ENCODE results near the gene WIZ.
"Not testable (repeated sequence)": the region's sequence is repeated elsewhere in the genome, so short reads cannot be mapped to it uniquely, and the experiment has no call there.

DNA sequence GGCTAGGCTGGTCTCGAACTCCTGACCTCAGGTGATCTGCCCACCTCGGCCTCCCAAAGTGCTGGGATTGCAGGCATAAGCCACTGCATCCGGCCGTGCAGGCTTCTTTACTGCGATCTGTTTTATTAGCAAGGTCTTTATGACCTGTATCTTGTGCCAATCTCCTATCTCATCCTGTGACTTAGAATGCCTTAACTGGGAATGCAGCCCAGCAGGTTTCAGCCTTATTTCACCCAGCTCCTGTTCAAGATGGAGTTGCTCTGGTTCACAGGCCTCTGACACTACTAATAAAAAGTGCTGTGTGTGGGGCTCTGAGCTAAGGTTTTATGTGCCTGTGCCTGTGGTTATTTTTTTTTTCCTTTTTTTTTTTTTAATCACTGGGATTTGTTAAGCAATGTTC, 36.0 kb upstream of the WIZ start:
- TF ChIP-seq SP1 (IDR thresholded peaks at IDR 0.05; ENCODE audit: low read depth, low read length); TAF1 (IDR thresholded peaks at IDR 0.05; ENCODE audit: low read depth, low read length); GABPA (IDR thresholded peaks at IDR 0.05; ENCODE audit: borderline replicate concordance, insufficient read depth, low read length): not testable (repeated sequence)
- TF ChIP-seq, protein P1, sequence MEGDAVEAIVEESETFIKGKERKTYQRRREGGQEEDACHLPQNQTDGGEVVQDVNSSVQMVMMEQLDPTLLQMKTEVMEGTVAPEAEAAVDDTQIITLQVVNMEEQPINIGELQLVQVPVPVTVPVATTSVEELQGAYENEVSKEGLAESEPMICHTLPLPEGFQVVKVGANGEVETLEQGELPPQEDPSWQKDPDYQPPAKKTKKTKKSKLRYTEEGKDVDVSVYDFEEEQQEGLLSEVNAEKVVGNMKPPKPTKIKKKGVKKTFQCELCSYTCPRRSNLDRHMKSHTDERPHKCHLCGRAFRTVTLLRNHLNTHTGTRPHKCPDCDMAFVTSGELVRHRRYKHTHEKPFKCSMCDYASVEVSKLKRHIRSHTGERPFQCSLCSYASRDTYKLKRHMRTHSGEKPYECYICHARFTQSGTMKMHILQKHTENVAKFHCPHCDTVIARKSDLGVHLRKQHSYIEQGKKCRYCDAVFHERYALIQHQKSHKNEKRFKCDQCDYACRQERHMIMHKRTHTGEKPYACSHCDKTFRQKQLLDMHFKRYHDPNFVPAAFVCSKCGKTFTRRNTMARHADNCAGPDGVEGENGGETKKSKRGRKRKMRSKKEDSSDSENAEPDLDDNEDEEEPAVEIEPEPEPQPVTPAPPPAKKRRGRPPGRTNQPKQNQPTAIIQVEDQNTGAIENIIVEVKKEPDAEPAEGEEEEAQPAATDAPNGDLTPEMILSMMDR (IDR thresholded peaks at IDR 0.05; ENCODE audit: control extremely low read depth in 1 of 3, insufficient read depth in 1 of 3, low read depth in 1 of 3, low read length in 3 of 3), result not testable (repeated sequence)
- TF ChIP-seq, protein P2, sequence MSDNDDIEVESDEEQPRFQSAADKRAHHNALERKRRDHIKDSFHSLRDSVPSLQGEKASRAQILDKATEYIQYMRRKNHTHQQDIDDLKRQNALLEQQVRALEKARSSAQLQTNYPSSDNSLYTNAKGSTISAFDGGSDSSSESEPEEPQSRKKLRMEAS (IDR thresholded peaks at IDR 0.05), result not testable (repeated sequence)
- TF ChIP-seq, protein P3, sequence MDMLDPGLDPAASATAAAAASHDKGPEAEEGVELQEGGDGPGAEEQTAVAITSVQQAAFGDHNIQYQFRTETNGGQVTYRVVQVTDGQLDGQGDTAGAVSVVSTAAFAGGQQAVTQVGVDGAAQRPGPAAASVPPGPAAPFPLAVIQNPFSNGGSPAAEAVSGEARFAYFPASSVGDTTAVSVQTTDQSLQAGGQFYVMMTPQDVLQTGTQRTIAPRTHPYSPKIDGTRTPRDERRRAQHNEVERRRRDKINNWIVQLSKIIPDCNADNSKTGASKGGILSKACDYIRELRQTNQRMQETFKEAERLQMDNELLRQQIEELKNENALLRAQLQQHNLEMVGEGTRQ (IDR thresholded peaks at IDR 0.05; ENCODE audit: low read length), result not testable (repeated sequence)

Data from H1 (cell line).